WTC11 (cell line): Measurements from ENCODE around the gene TEAD1. TPM values are rescaled to one million over a fixed set of nuclear protein-coding genes. Genes with fewer than 3 reads are reported as not detected.

Source experiments
- ATAC-seq: fragments of 200-7000 bp; cut with Tn5 transposase; 2 replicates; pipeline ENCODE4 v1.10.0; 2021; ENCODE audit warnings: mild to moderate bottlenecking, moderate library complexity
- CTCF ChIA-PET: fragments of 300-600 bp; sonication (Branson Sonifier 250); formaldehyde crosslinking; loops from one replicate; lab custom pipeline; 2021; ENCODE audit warnings: antibody characterized with exemption; lab: Charles Lee
- POLR2A ChIA-PET: fragments of 350-600 bp; sonication (Branson Sonifier 250); formaldehyde crosslinking; loops from one replicate; lab custom pipeline; 2021; ENCODE audit warnings: antibody characterized with exemption; lab: Charles Lee
- DNase-seq: peaks from one replicate; pipeline ENCODE4 v3.0.0; 2021; ENCODE audit warnings: low spot score
- H3K27ac Mint-ChIP-seq: 2 replicates; pipeline ENCODE4 v1.8.0; 2021; ENCODE audit warnings: mixed read lengths
- H3K27me3 Mint-ChIP-seq: 2 replicates; pipeline ENCODE4 v1.8.0; 2021; ENCODE audit warnings: low read depth, mild to moderate bottlenecking, moderate library complexity, mixed read lengths
- H3K36me3 Mint-ChIP-seq: 2 replicates; pipeline ENCODE4 v1.8.0; 2021; ENCODE audit warnings: mixed read lengths
- H3K4me1 Mint-ChIP-seq: 2 replicates; pipeline ENCODE4 v1.8.0; 2022; ENCODE audit warnings: mixed read lengths
- H3K4me3 Mint-ChIP-seq: 2 replicates; pipeline ENCODE4 v1.8.0; 2021; ENCODE audit warnings: mild to moderate bottlenecking, moderate library complexity, mixed read lengths
- H3K9me3 Mint-ChIP-seq: 2 replicates; pipeline ENCODE4 v1.8.0; 2021; ENCODE audit warnings: mixed read lengths
- ATF6 ChIP-seq: sonication (generic); formaldehyde crosslinking; IDR thresholded peaks from 2 replicates; pipeline ENCODE4 v1.8.1; 2023; ENCODE audit warnings: mild to moderate bottlenecking, missing genetic modification reagents
- ELF4 ChIP-seq: sonication (generic); formaldehyde crosslinking; IDR thresholded peaks from 2 replicates; pipeline ENCODE4 v1.8.1; 2022; ENCODE audit warnings: low read depth, mild to moderate bottlenecking, moderate library complexity, missing genetic modification reagents
- FOXP1 ChIP-seq: sonication (generic); formaldehyde crosslinking; IDR thresholded peaks from 2 replicates; pipeline ENCODE4 v1.8.0; 2022; ENCODE audit warnings: missing genetic modification reagents, mild to moderate bottlenecking, moderate library complexity, borderline replicate concordance
- MYBL2 ChIP-seq: sonication (generic); formaldehyde crosslinking; IDR thresholded peaks from 2 replicates; pipeline ENCODE4 v1.8.1; 2023; ENCODE audit warnings: mild to moderate bottlenecking, moderate library complexity, missing genetic modification reagents
- NR3C1 ChIP-seq: sonication (generic); formaldehyde crosslinking; conservative IDR thresholded peaks from 2 replicates; pipeline ENCODE4 v1.8.1; 2023; ENCODE audit warnings: low read depth, mild to moderate bottlenecking, missing genetic modification reagents
- PRRX2 ChIP-seq: fragments of 250-450 bp; sonication (Bioruptor Pico); IDR thresholded peaks from 2 replicates; pipeline ENCODE4 v1.8.0; 2021; ENCODE audit warnings: mild to moderate bottlenecking
- SMAD4 ChIP-seq: sonication (generic); formaldehyde crosslinking; IDR thresholded peaks from 2 replicates; pipeline ENCODE4 v1.8.0; 2022; ENCODE audit warnings: mild to moderate bottlenecking, missing genetic modification reagents
- TEAD1 ChIP-seq: sonication (generic); formaldehyde crosslinking; IDR thresholded peaks from 2 replicates; pipeline ENCODE4 v1.8.0; 2022; ENCODE audit warnings: mild to moderate bottlenecking, missing genetic modification reagents
- TP53 ChIP-seq: sonication (generic); formaldehyde crosslinking; IDR thresholded peaks from 2 replicates; pipeline ENCODE4 v1.8.1; 2023; ENCODE audit warnings: mild to moderate bottlenecking, missing genetic modification reagents
- ZBTB21 ChIP-seq: sonication (generic); formaldehyde crosslinking; IDR thresholded peaks from 2 replicates; pipeline ENCODE4 v1.8.1; 2023; ENCODE audit warnings: mild to moderate bottlenecking, missing genetic modification reagents, borderline replicate concordance
- ZNF138 ChIP-seq: sonication (generic); formaldehyde crosslinking; conservative IDR thresholded peaks from 2 replicates; pipeline ENCODE4 v1.8.1; 2022; ENCODE audit warnings: mild to moderate bottlenecking, moderate library complexity, missing genetic modification reagents
- ZNF317 ChIP-seq: sonication (generic); formaldehyde crosslinking; IDR thresholded peaks from 2 replicates; pipeline ENCODE4 v1.8.1; 2023; ENCODE audit warnings: low read depth, mild to moderate bottlenecking, moderate library complexity, missing genetic modification reagents, borderline replicate concordance
- ZNF425 ChIP-seq: fragments of 250-450 bp; sonication (Bioruptor Pico); conservative IDR thresholded peaks from 2 replicates; pipeline ENCODE4 v1.9.0; 2021; ENCODE audit warnings: mild to moderate bottlenecking
- total RNA-seq: library from RNA; stranded (reverse); gene quantifications from 3 replicates; pipeline ENCODE4 v1.2.3, GENCODE V29; 2021
- TF ChIP-seq, protein P1 (sequence below): fragments of 250-450 bp; sonication (Bioruptor Pico); IDR thresholded peaks from 2 replicates; pipeline ENCODE4 v1.9.0; 2021; ENCODE audit warnings: moderate library complexity, mild to moderate bottlenecking, inconsistent platforms, borderline replicate concordance
- TF ChIP-seq, protein P2 (sequence below): sonication (generic); formaldehyde crosslinking; IDR thresholded peaks from 2 replicates; pipeline ENCODE4 v1.8.1; 2022; ENCODE audit warnings: mild to moderate bottlenecking, missing genetic modification reagents, moderate library complexity, borderline replicate concordance
- TF ChIP-seq, protein P3 (sequence below): sonication (generic); formaldehyde crosslinking; IDR thresholded peaks from 2 replicates; pipeline ENCODE4 v1.8.0; 2023; ENCODE audit warnings: missing genetic modification reagents
- TF ChIP-seq, protein P4 (sequence below): sonication (generic); formaldehyde crosslinking; IDR thresholded peaks from 2 replicates; pipeline ENCODE4 v1.8.1; 2023; ENCODE audit warnings: mild to moderate bottlenecking, moderate library complexity, missing genetic modification reagents
- TF ChIP-seq, protein P5 (sequence below): sonication (generic); formaldehyde crosslinking; IDR thresholded peaks from 2 replicates; pipeline ENCODE4 v1.8.1; 2023; ENCODE audit warnings: mild to moderate bottlenecking, missing genetic modification reagents, borderline replicate concordance

The TEAD1 gene
- total RNA-seq, 1 experiment from 2014 or later: 79.9 TPM

DNA sequence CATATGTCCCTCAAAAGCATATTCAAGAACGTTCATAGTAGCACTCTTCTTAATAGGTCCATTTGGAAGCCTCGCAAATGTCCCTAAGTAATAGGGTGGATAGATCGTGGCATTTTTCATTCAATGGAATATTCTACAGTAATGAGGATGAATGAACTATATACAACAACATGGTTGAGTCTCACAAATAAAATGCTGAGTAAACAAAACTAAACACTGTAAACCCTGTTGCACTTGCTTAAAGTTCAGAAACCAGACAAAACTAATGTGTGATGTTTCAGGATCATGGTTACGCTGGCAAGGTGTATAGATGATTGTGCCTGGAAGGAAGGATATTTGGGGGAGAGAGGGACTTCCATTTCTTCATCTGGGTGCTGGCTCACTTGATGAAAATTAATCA is 244.4 kb downstream of the TEAD1 start:
- Mint-ChIP-seq H3K27ac (no peak overlapping the region), H3K9me3 (no peaks in the 10 kb centered on the region), H3K36me3 (peaks cover 18% of the 10 kb centered on the region), H3K4me1 (peaks cover 46% of the 10 kb centered on the region), H3K4me3 (no peak overlapping the region), H3K27me3 (no peaks in the 10 kb centered on the region)
- CTCF ChIA-PET: no interaction called here
- TF ChIP-seq, protein P1, sequence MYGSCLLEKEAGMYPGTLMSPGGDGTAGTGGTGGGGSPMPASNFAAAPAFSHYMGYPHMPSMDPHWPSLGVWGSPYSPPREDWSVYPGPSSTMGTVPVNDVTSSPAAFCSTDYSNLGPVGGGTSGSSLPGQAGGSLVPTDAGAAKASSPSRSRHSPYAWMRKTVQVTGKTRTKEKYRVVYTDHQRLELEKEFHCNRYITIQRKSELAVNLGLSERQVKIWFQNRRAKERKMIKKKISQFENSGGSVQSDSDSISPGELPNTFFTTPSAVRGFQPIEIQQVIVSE: no peak
- TF ChIP-seq ZNF425: no peak
- TF ChIP-seq, protein P2, sequence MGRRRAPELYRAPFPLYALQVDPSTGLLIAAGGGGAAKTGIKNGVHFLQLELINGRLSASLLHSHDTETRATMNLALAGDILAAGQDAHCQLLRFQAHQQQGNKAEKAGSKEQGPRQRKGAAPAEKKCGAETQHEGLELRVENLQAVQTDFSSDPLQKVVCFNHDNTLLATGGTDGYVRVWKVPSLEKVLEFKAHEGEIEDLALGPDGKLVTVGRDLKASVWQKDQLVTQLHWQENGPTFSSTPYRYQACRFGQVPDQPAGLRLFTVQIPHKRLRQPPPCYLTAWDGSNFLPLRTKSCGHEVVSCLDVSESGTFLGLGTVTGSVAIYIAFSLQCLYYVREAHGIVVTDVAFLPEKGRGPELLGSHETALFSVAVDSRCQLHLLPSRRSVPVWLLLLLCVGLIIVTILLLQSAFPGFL: no peak
- TF ChIP-seq, protein P3, sequence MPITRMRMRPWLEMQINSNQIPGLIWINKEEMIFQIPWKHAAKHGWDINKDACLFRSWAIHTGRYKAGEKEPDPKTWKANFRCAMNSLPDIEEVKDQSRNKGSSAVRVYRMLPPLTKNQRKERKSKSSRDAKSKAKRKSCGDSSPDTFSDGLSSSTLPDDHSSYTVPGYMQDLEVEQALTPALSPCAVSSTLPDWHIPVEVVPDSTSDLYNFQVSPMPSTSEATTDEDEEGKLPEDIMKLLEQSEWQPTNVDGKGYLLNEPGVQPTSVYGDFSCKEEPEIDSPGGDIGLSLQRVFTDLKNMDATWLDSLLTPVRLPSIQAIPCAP: no peak
- no peak for TF ChIP-seq ZNF138 (CRISPR knock-in tag)
- no peak for TF ChIP-seq MYBL2
- TF ChIP-seq, protein P4, sequence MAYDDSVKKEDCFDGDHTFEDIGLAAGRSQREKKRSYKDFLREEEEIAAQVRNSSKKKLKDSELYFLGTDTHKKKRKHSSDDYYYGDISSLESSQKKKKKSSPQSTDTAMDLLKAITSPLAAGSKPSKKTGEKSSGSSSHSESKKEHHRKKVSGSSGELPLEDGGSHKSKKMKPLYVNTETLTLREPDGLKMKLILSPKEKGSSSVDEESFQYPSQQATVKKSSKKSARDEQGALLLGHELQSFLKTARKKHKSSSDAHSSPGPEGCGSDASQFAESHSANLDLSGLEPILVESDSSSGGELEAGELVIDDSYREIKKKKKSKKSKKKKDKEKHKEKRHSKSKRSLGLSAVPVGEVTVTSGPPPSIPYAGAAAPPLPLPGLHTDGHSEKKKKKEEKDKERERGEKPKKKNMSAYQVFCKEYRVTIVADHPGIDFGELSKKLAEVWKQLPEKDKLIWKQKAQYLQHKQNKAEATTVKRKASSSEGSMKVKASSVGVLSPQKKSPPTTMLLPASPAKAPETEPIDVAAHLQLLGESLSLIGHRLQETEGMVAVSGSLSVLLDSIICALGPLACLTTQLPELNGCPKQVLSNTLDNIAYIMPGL: no peak
- no peak for TF ChIP-seq ATF6
- TF ChIP-seq ZNF317 (CRISPR knock-in tag): no peak
- no peak for TF ChIP-seq PRRX2 (CRISPR knock-in tag)
- TF ChIP-seq ZBTB21 (CRISPR knock-in tag): no peak
- TF ChIP-seq NR3C1 (CRISPR knock-in tag): no peak
- DNase-seq: no peak
- ATAC-seq: no peak
- POLR2A ChIA-PET: no interaction called here

- no peak for DNase-seq
These were observed 248.2 kb downstream of the TEAD1 start for GRCh38 chr11:12922418-12922817.

GRCh38 chr11:12922980-12923507 is 248.8 kb downstream of the TEAD1 start:
- DNase-seq (no peak), ATAC-seq (peak; percentile 18; the same call in 1 of the 2 replicates)
- Mint-ChIP-seq H3K4me1 (peaks cover 16% of the 10 kb centered on the region), H3K27ac (no peak overlapping the region; the same call in 1 of the 2 replicates), H3K36me3 (peaks cover 6% of the 10 kb centered on the region), H3K27me3 (no peaks in the 10 kb centered on the region), H3K4me3 (no peak overlapping the region), H3K9me3 (no peaks in the 10 kb centered on the region)
- ChIA-PET POLR2A (no interaction called here), CTCF (interaction anchor here (1.0 to 2.0 kb wide), 2 partner anchors 9 to 41 kb away, joined by 3 to 13 read pairs; no protein-coding TSS in a partner anchor)
- TF ChIP-seq ELF4 (CRISPR knock-in tag): no peak
- TF ChIP-seq, protein P3: no peak
- TF ChIP-seq SMAD4: no peak
- TF ChIP-seq TP53 (CRISPR knock-in tag): no peak
- TF ChIP-seq, protein P5, sequence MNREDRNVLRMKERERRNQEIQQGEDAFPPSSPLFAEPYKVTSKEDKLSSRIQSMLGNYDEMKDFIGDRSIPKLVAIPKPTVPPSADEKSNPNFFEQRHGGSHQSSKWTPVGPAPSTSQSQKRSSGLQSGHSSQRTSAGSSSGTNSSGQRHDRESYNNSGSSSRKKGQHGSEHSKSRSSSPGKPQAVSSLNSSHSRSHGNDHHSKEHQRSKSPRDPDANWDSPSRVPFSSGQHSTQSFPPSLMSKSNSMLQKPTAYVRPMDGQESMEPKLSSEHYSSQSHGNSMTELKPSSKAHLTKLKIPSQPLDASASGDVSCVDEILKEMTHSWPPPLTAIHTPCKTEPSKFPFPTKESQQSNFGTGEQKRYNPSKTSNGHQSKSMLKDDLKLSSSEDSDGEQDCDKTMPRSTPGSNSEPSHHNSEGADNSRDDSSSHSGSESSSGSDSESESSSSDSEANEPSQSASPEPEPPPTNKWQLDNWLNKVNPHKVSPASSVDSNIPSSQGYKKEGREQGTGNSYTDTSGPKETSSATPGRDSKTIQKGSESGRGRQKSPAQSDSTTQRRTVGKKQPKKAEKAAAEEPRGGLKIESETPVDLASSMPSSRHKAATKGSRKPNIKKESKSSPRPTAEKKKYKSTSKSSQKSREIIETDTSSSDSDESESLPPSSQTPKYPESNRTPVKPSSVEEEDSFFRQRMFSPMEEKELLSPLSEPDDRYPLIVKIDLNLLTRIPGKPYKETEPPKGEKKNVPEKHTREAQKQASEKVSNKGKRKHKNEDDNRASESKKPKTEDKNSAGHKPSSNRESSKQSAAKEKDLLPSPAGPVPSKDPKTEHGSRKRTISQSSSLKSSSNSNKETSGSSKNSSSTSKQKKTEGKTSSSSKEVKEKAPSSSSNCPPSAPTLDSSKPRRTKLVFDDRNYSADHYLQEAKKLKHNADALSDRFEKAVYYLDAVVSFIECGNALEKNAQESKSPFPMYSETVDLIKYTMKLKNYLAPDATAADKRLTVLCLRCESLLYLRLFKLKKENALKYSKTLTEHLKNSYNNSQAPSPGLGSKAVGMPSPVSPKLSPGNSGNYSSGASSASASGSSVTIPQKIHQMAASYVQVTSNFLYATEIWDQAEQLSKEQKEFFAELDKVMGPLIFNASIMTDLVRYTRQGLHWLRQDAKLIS (CRISPR knock-in tag): no peak
- no peak for TF ChIP-seq FOXP1 (CRISPR knock-in tag)

More at GRCh38 chr11:12922418-12922817, 248.2 kb downstream of the TEAD1 start:
- H3K4me1 Mint-ChIP-seq: peaks cover 16% of the 10 kb centered on the region
- peaks cover 6% of the 10 kb centered on the region for H3K36me3 Mint-ChIP-seq
- TF ChIP-seq TP53 (CRISPR knock-in tag) (no peak), TEAD1 (no peak)
- ATAC-seq: no peak
- no peak overlapping the region for H3K4me3 Mint-ChIP-seq
- ChIA-PET POLR2A (no interaction called here), CTCF (interaction anchor here (0.7 to 2.0 kb wide), 5 partner anchors 8 to 634 kb away, joined by 3 to 13 read pairs (median 7); no protein-coding TSS in a partner anchor)
- H3K27me3 Mint-ChIP-seq: no peaks in the 10 kb centered on the region
- H3K9me3 Mint-ChIP-seq: no peaks in the 10 kb centered on the region
- no peak overlapping the region for H3K27ac Mint-ChIP-seq
